ENCODE data around the gene GRAMD1A.

Gene GRAMD1A

DNA sequence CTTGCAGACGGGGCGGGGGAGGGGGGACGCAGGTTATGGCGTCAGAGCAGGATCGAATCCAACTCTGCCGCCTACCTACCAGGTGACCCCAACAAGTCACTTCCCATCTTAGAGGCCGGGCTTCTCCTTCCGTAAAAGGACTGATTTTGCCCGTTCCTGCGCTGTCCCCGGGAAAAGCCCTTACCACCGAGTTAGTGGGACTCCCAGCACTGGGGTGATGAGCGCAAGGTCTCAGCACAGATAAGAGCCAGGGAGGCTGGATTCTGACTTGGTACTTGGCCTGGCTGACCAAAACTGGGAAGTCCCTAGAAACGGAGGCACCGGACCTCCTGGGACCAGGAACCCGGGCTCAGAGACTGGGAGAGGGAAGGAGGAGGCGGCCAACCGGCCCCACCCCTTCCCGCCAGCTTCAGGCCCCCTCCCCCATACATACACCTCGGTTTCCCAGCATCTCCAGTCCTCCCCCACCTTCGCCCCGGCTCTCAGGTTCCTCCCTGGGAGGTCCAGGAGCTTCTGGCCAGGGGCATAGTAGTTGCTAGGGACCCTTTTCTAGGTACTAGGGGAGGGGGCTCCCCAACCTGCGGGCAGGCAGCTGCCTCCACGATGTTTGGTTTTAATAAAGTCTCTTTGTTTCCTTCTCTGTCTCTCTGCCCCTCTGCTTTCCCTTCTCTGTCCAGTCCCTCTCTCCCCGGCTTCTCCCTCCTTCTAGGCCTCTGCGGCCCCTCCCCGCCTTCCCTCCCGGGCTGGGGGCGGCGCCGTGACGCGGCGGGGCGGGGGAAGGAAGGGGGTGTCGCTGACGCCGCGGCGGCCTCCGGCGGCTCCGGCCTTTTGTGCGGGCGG is at the start of gene GRAMD1A:
Gene GRAMD1A, plus strand, starts transcription at position 826 of the 840 bp plus-strand sequence. CDS start 156 bp downstream, outside the sequence.
- Histone ChIP-seq H3K4me1 (ENCODE audit: insufficient read depth, low read length) (peaks cover 25% of the 10 kb centered on the region), H3K36me3 (ENCODE audit: insufficient read depth, low read depth, low read length) (peaks cover 26% of the 10 kb centered on the region), H3K27ac (ENCODE audit: low read length) (peak within 1 kb of the TSS; percentile 89), H3K27me3 (ENCODE audit: insufficient read depth, low read length) (no peaks in the 10 kb centered on the region), H3K4me3 (ENCODE audit: low read length) (peak within 1 kb of the TSS; percentile 100), H3K9me3 (ENCODE audit: insufficient read depth, low read depth, low read length) (no peaks in the 10 kb centered on the region; the same call in 1 of the 2 replicates), H3K9ac (ENCODE audit: low read depth, low read length) (peak within 1 kb of the TSS; percentile 99)

GRCh38 chr19:34953092-34953491 is 47.0 kb upstream of the GRAMD1A start:
- Histone ChIP-seq H3K4me1 (ENCODE audit: insufficient read depth, low read length) (no peaks in the 10 kb centered on the region), H3K27me3 (ENCODE audit: insufficient read depth, low read length) (no peaks in the 10 kb centered on the region), H3K4me3 (ENCODE audit: low read length) (no peak overlapping the region), H3K9me3 (ENCODE audit: insufficient read depth, low read depth, low read length) (peaks cover 40% of the 10 kb centered on the region), H3K27ac (ENCODE audit: low read length) (no peak overlapping the region), H3K36me3 (ENCODE audit: insufficient read depth, low read depth, low read length) (peaks cover 11% of the 10 kb centered on the region), H3K9ac (ENCODE audit: low read depth, low read length) (no peak overlapping the region)

GRCh38 chr19:34957830-34958751 is 42.0 kb upstream of the GRAMD1A start:
- peak overlapping the region; percentile 25; the same call in 1 of the 2 replicates for H3K4me3 ChIP-seq (ENCODE audit: low read length)
- H3K27ac ChIP-seq (ENCODE audit: low read length): no peak overlapping the region
- peaks cover 63% of the 10 kb centered on the region for H3K9me3 ChIP-seq (ENCODE audit: insufficient read depth, low read depth, low read length)
- peaks cover 9% of the 10 kb centered on the region for H3K27me3 ChIP-seq (ENCODE audit: insufficient read depth, low read length)
- peaks cover 33% of the 10 kb centered on the region for H3K36me3 ChIP-seq (ENCODE audit: insufficient read depth, low read depth, low read length)
- H3K4me1 ChIP-seq (ENCODE audit: insufficient read depth, low read length): no peaks in the 10 kb centered on the region; the same call in 1 of the 2 replicates
- no peak overlapping the region for H3K9ac ChIP-seq (ENCODE audit: low read depth, low read length)

- H3K9ac ChIP-seq (ENCODE audit: low read depth, low read length): no peak overlapping the region
- H3K27me3 ChIP-seq (ENCODE audit: insufficient read depth, low read length): peaks cover 15% of the 10 kb centered on the region
- peaks cover 55% of the 10 kb centered on the region for H3K9me3 ChIP-seq (ENCODE audit: insufficient read depth, low read depth, low read length)
- H3K4me3 ChIP-seq (ENCODE audit: low read length): no peak overlapping the region
- peaks cover 33% of the 10 kb centered on the region for H3K36me3 ChIP-seq (ENCODE audit: insufficient read depth, low read depth, low read length)
- H3K27ac ChIP-seq (ENCODE audit: low read length): no peak overlapping the region
- H3K4me1 ChIP-seq (ENCODE audit: insufficient read depth, low read length): no peaks in the 10 kb centered on the region; the same call in 1 of the 2 replicates
These were observed 41.1 kb upstream of the GRAMD1A start for GRCh38 chr19:34959021-34959420.

GRCh38 chr19:34960103-34960805 is 39.9 kb upstream of the GRAMD1A start:
- H3K9me3 ChIP-seq (ENCODE audit: insufficient read depth, low read depth, low read length): peaks cover 51% of the 10 kb centered on the region
- peaks cover 15% of the 10 kb centered on the region for H3K27me3 ChIP-seq (ENCODE audit: insufficient read depth, low read length)
- H3K9ac ChIP-seq (ENCODE audit: low read depth, low read length): no peak overlapping the region
- H3K4me1 ChIP-seq (ENCODE audit: insufficient read depth, low read length): no peaks in the 10 kb centered on the region; the same call in 1 of the 2 replicates
- H3K27ac ChIP-seq (ENCODE audit: low read length): no peak overlapping the region
- no peak overlapping the region for H3K4me3 ChIP-seq (ENCODE audit: low read length)
- H3K36me3 ChIP-seq (ENCODE audit: insufficient read depth, low read depth, low read length): peaks cover 33% of the 10 kb centered on the region

DNA sequence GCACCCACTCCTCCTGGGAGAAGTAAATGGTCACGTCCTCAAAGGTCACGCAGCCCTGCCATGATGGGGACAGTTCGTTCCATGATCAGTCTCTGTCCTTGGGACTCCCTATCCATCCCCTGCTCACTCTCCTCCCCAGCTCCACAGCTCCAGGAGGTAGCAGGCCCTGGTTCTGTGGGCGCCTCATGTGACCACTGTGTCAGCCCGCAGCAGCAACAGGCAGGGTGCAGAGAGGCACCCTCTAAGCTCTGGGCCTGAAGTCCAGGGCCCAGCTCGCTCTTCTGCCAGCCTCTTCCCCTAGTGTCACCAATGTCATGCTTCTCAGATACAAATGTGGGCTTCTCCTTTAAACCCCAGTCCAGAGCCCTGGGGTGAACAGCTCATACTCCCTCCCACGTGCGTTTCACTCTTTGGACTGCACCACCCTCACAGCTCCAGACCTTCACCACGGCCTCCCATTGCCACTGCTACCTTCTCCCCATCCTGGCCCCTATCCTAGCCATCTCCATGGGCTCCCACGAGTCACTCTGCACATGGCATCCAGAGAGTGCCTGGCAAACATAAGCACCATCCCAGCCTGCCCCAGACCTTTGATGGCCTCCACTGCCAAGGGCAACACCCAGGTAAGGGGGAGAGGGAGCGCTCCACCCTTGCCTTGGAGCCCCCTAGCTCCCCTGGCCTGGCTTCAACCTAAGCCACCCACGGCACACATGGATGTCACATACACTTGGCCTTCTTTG is 39.0 kb upstream of the GRAMD1A start:
- Histone ChIP-seq H3K27me3 (ENCODE audit: insufficient read depth, low read length) (peaks cover 15% of the 10 kb centered on the region), H3K4me3 (ENCODE audit: low read length) (no peak overlapping the region), H3K27ac (ENCODE audit: low read length) (no peak overlapping the region), H3K9me3 (ENCODE audit: insufficient read depth, low read depth, low read length) (peaks cover 46% of the 10 kb centered on the region), H3K36me3 (ENCODE audit: insufficient read depth, low read depth, low read length) (peaks cover 33% of the 10 kb centered on the region), H3K9ac (ENCODE audit: low read depth, low read length) (no peak overlapping the region), H3K4me1 (ENCODE audit: insufficient read depth, low read length) (no peaks in the 10 kb centered on the region; the same call in 1 of the 2 replicates)

DNA sequence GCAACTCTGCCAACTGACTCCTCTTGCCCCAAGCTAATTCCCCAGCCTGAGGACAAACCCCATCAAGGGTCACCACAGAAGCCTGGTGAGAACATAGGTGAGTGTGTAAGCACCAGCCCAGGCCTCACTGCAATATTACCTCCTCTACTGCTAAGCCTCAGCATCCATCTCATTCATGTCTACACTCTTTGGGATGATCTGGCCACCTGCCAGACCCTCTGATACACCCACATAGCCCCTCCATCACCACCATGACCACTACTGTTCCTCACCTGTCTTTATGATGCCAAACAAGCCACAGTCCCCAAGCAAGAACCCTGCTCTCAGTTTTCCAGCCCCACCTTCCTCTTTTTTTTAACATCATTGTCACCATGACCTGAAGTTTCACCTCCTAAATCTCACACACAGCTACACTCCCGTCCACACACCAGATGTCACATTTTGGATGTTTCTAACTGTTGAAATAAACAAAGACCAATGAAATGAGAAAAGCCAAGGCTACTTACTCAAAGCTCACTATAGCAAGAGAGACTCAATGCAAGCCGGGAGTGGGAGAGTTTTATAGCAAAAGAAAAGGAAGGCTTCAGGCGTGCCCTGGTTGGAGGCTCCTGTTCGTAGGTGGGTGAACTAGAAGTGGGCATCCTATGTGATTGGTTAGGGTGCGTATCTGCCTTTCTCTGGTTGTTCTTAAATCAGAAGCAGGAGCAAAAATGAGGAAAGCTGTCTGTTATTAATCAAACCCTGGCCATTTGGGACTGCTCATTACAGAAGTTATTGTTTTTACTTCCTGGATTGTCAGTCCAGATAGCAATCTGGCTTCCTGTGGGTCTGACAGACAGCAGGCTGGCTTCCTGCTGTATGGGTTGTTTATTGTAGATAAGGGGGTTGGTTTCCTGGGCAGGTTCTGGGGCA is 38.1 kb upstream of the GRAMD1A start:
- peak overlapping the region; percentile 81 for H3K4me3 ChIP-seq (ENCODE audit: low read length)
- peaks cover 15% of the 10 kb centered on the region for H3K27me3 ChIP-seq (ENCODE audit: insufficient read depth, low read length)
- peaks cover 32% of the 10 kb centered on the region for H3K36me3 ChIP-seq (ENCODE audit: insufficient read depth, low read depth, low read length)
- no peak overlapping the region for H3K27ac ChIP-seq (ENCODE audit: low read length)
- H3K9me3 ChIP-seq (ENCODE audit: insufficient read depth, low read depth, low read length): peaks cover 39% of the 10 kb centered on the region
- no peak overlapping the region for H3K9ac ChIP-seq (ENCODE audit: low read depth, low read length)
- H3K4me1 ChIP-seq (ENCODE audit: insufficient read depth, low read length): no peaks in the 10 kb centered on the region; the same call in 1 of the 2 replicates

- H3K27me3 ChIP-seq (ENCODE audit: insufficient read depth, low read length): peaks cover 15% of the 10 kb centered on the region
- no peak overlapping the region for H3K27ac ChIP-seq (ENCODE audit: low read length)
- peak overlapping the region; percentile 81 for H3K4me3 ChIP-seq (ENCODE audit: low read length)
- H3K4me1 ChIP-seq (ENCODE audit: insufficient read depth, low read length): no peaks in the 10 kb centered on the region; the same call in 1 of the 2 replicates
- peaks cover 30% of the 10 kb centered on the region for H3K9me3 ChIP-seq (ENCODE audit: insufficient read depth, low read depth, low read length)
- H3K9ac ChIP-seq (ENCODE audit: low read depth, low read length): peak overlapping the region; percentile 60; the same call in 1 of the 2 replicates
- H3K36me3 ChIP-seq (ENCODE audit: insufficient read depth, low read depth, low read length): peaks cover 23% of the 10 kb centered on the region
These were observed 37.2 kb upstream of the GRAMD1A start for GRCh38 chr19:34962687-34963572.

DNA sequence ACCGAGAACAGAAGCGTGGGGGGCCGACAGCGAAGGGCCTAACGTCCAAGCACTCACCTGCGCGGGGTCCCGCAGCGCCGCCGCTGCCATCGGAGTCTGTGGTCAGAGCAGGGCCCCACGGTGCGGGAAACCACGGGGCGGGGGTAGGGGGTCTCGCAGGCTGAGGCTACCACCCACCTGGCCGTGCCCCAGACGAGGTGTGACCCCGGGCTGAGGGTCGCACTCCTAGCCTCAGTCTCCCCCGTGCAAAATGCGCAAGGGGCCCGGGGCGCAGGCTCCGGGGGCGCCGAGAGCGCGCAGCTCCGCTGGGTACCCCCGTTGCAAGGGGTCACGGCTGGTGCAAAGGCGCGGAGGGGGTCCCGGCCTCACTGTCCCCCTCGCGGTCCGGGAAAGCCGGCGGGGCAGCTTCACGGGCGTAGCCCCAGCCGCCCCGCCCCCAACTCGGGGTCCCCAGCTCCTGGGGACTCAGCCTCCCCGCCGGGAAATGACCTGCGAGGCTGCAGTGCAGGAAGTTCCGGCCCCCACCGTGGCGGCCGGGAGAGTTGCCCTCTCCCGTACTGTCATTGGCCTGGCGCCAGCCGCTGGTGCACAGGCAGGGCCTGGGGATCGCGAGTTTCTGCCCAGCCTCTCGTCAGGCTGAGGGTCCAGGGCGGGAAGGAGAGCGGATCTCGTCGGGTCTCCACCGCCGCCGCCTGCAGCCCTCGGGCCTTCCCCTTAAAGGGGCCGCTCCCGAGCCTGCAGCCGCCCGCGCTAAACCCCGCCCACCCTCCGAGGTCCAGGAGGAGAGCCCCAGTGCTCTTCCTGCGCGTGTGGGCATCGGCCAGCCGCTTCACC is 36.3 kb upstream of the GRAMD1A start, which contains the start of gene ZNF792:
Gene ZNF792, minus strand, starts transcription at position 657 of the 834 bp plus-strand sequence. Its CDS starts 567 bp downstream, at position 90.
- peaks cover 15% of the 10 kb centered on the region for H3K27me3 ChIP-seq (ENCODE audit: insufficient read depth, low read length)
- no peak within 1 kb of the TSS for H3K27ac ChIP-seq (ENCODE audit: low read length)
- H3K4me1 ChIP-seq (ENCODE audit: insufficient read depth, low read length): no peaks in the 10 kb centered on the region; the same call in 1 of the 2 replicates
- H3K9me3 ChIP-seq (ENCODE audit: insufficient read depth, low read depth, low read length): peaks cover 24% of the 10 kb centered on the region
- H3K4me3 ChIP-seq (ENCODE audit: low read length): peak within 1 kb of the TSS; percentile 81
- peaks cover 15% of the 10 kb centered on the region for H3K36me3 ChIP-seq (ENCODE audit: insufficient read depth, low read depth, low read length)
- H3K9ac ChIP-seq (ENCODE audit: low read depth, low read length): peak within 1 kb of the TSS; percentile 60; the same call in 1 of the 2 replicates

Data from iPS-20b (cell line).